K562 (cell line): Measurements from ENCODE around the gene RGS7. TPM values are rescaled to one million over a fixed set of nuclear protein-coding genes. Genes with fewer than 3 reads are reported as not detected.
"Not testable (repeated sequence)": the region's sequence is repeated elsewhere in the genome, so short reads cannot be mapped to it uniquely, and the experiment has no call there.

Source experiments
- ATAC-seq: fragments of 200-7000 bp; cut with Tn5 transposase; 3 replicates; pipeline ENCODE4 v1.9.1; 2020; ENCODE audit warnings: moderate library complexity
- BruUV-seq: library from RNA; stranded (reverse); fragments of 400-500 nt; replicated peaks from 2 replicates; lab custom pipeline; 2021; lab: Mats Ljungman, UMichigan
- CTCF ChIA-PET: fragments of 300-600 bp; formaldehyde crosslinking; extraction: SDS; loops from one replicate; lab custom pipeline; 2021; ENCODE audit warnings: low intra/inter-chr PET ratio; lab: Yijun Ruan, JAX
- POLR2A ChIA-PET: fragments of 300-600, 350-650 bp; sonication (Branson Sonifier 250); formaldehyde crosslinking; extraction: SDS; loops from one replicate; lab custom pipeline; 2021; ENCODE audit warnings: antibody characterized with exemption, inconsistent platforms; lab: Yijun Ruan, JAX
- DNase-seq, 4 experiments: peaks; one replicate each; pipeline versions ENCODE4 v3.0.0 to v3.0.0-alpha.2; 2011 to 2018; ENCODE audit warnings: low spot score in 3 of 4, mixed read lengths in 3 of 4; ENCODE audit errors: extremely low read depth in 1 of 4
- FAIRE-seq: peaks from 2 replicates; lab custom pipeline; 2011; peaks lifted over from hg19 to GRCh38; lab: Jason Lieb, UNC
- H2AFZ ChIP-seq: 2 replicates; pipeline ENCODE4 v1.6.0; 2011; ENCODE audit warnings: low read depth, low read length, control low read depth, inconsistent platforms
- H3K27ac ChIP-seq: fragments of 200-600 bp; 3 replicates; pipeline ENCODE4 v1.8.0; 2011; ENCODE audit warnings: low read depth, mild to moderate bottlenecking, control low read depth, inconsistent platforms, low read length, moderate library complexity, mixed read lengths; ENCODE audit errors: extremely low read depth
- H3K27me3 ChIP-seq, 2 experiments: fragments of 300-600 bp in 1 of 2; 2 replicates in 1 of 2; 3 replicates in 1 of 2; pipeline versions ENCODE4 v1.6.0 to v1.8.0; 2011; ENCODE audit warnings: inconsistent platforms in 2 of 2, low read length in 2 of 2, mild to moderate bottlenecking in 1 of 2, mixed read lengths in 1 of 2, moderate library complexity in 1 of 2; ENCODE audit not compliant: control insufficient read depth in 2 of 2, insufficient read depth in 2 of 2
- H3K36me3 ChIP-seq: fragments of 300-600 bp; 3 replicates; pipeline ENCODE4 v1.8.0; 2011; ENCODE audit warnings: mild to moderate bottlenecking, low read length, inconsistent platforms; ENCODE audit not compliant: control insufficient read depth, insufficient read depth
- H3K4me1 ChIP-seq, 2 experiments: fragments of 200-600 bp in 1 of 2; replicated peaks in 1 of 2; 2 replicates in 1 of 2; 3 replicates in 1 of 2; pipeline versions ENCODE4 v1.5.1 to v1.8.0; 2011; ENCODE audit warnings: inconsistent platforms in 2 of 2, low read length in 2 of 2, mild to moderate bottlenecking in 1 of 2, mixed read lengths in 1 of 2, moderate library complexity in 1 of 2; ENCODE audit not compliant: control insufficient read depth in 2 of 2, insufficient read depth in 2 of 2
- H3K4me2 ChIP-seq: 2 replicates; pipeline ENCODE4 v1.6.1; 2011; ENCODE audit warnings: low read length, control low read depth, inconsistent platforms, mixed read lengths; ENCODE audit not compliant: insufficient read depth
- H3K4me3 ChIP-seq: fragments of 200-600 bp; sonication (generic), shearing (Covaris generic); 2 replicates; pipeline ENCODE4 v1.5.1; 2016; ENCODE audit warnings: control low read depth, inconsistent platforms
- H3K79me2 ChIP-seq: fragments of 200-600 bp; 3 replicates; pipeline ENCODE4 v1.8.0; 2011; ENCODE audit warnings: low read length, inconsistent platforms; ENCODE audit not compliant: control insufficient read depth, insufficient read depth
- H3K9ac ChIP-seq, 2 experiments: 2 replicates each; pipeline versions ENCODE4 v1.6.0 to v1.6.1; 2011; ENCODE audit warnings: low read depth in 2 of 2, low read length in 2 of 2, control low read depth in 1 of 2, inconsistent platforms in 1 of 2, mild to moderate bottlenecking in 1 of 2, mixed read lengths in 1 of 2; ENCODE audit not compliant: insufficient read depth in 1 of 2
- H3K9me1 ChIP-seq: one replicate; pipeline ENCODE4 v1.6.0; 2011; ENCODE audit warnings: inconsistent platforms, mild to moderate bottlenecking, low read length, moderate library complexity; ENCODE audit not compliant: control insufficient read depth, insufficient read depth
- H3K9me3 ChIP-seq: replicated peaks from 2 replicates; pipeline ENCODE4 v1.5.1; 2011; ENCODE audit warnings: low read depth, low read length, inconsistent platforms; ENCODE audit not compliant: control insufficient read depth, insufficient read depth
- H4K20me1 ChIP-seq: replicated peaks from 2 replicates; pipeline ENCODE4 v1.6.1; 2011; ENCODE audit warnings: low read length, inconsistent platforms, mixed read lengths; ENCODE audit not compliant: control insufficient read depth, insufficient read depth
- ELF4 ChIP-seq: fragments of 450-650 bp; formaldehyde crosslinking; IDR thresholded peaks from 2 replicates; pipeline ENCODE4 v1.4.0; 2022; ENCODE audit warnings: missing genetic modification characterization
- ETV5 ChIP-seq: sonication (generic); formaldehyde crosslinking; IDR thresholded peaks from 2 replicates; pipeline ENCODE4 v1.4.0; 2020; ENCODE audit warnings: low read depth, mild to moderate bottlenecking, missing genetic modification reagents
- PHF20 ChIP-seq: fragments of 450-650 bp; IDR thresholded peaks from 2 replicates; pipeline ENCODE4 v1.6.1; 2018; ENCODE audit not compliant: partially characterized antibody
- WGBS: fragments of 100-300 bp; shearing (Covaris generic); methylation state at CpG from one replicate; pipeline ENCODE4 v1.1.6; 2016; ENCODE audit warnings: low coverage, mixed read lengths; ENCODE audit not compliant: insufficient coverage; ENCODE audit errors: missing lambda C conversion rate; 5-methylcytosine and 5-hydroxymethylcytosine counted together
- in situ Hi-C: fragments of 300-500 bp; cut with MboI; formaldehyde crosslinking; loops from 4 replicates; pipeline ENCODE4 v1.15.0; 2018; ENCODE audit warnings: inconsistent platforms, mixed read lengths
- intact Hi-C: fragments of 100-400 bp; cut with micrococcal nuclease; formaldehyde crosslinking; loops from 2 replicates; pipeline ENCODE4 v1.14.2; 2022
- polyA plus RNA-seq, 8 experiments: library from polyadenylated mRNA; depleted of rRNA in 4 of 8; stranded (reverse) in 5 of 8; unstranded in 3 of 8; fragments of >200 nt; fragmentation: Nextera tagmentation in 2 of 8; fragmentation: Illumina TruSeq in 1 of 8; extraction: Ambion mirVana in 2 of 8; extraction: Trizol in 1 of 8; gene quantifications; 2 replicates each; pipeline versions ENCODE4 v1.2.1 to v1.2.3, GENCODE V29; 2011 to 2014; ENCODE audit warnings: inconsistent platforms in 1 of 8, missing spikeins in 1 of 8
- total RNA-seq, 7 experiments: library from RNA; depleted of rRNA in 6 of 7; stranded (reverse); fragments of >200 nt in 6 of 7; fragmentation: Illumina TruSeq in 2 of 7; extraction: Trizol in 2 of 7; gene quantifications; 2 replicates each; pipeline versions ENCODE4 v1.2.1 to v1.2.3, GENCODE V29; 2011 to 2021; ENCODE audit warnings: low replicate concordance in 1 of 7
- TF ChIP-seq, protein P1 (sequence below): fragments of 450-650 bp; conservative IDR thresholded peaks from 2 replicates; pipeline ENCODE4 v1.6.1; 2016; ENCODE audit warnings: missing genetic modification characterization, low read depth, mild to moderate bottlenecking, missing compliant biosample characterization, moderate library complexity
- TF ChIP-seq, protein P2 (sequence below): fragments of 250-450 bp; sonication (Bioruptor Pico); IDR thresholded peaks from 2 replicates; pipeline ENCODE4 v1.8.0; 2021; ENCODE audit warnings: moderate library complexity, mild to moderate bottlenecking, inconsistent platforms

The RGS7 gene
- total and polyA plus RNA-seq, 9 of the 15 experiments (the other 6 are each of a cell fraction or from before 2014, with no cell fraction given): not detected

DNA sequence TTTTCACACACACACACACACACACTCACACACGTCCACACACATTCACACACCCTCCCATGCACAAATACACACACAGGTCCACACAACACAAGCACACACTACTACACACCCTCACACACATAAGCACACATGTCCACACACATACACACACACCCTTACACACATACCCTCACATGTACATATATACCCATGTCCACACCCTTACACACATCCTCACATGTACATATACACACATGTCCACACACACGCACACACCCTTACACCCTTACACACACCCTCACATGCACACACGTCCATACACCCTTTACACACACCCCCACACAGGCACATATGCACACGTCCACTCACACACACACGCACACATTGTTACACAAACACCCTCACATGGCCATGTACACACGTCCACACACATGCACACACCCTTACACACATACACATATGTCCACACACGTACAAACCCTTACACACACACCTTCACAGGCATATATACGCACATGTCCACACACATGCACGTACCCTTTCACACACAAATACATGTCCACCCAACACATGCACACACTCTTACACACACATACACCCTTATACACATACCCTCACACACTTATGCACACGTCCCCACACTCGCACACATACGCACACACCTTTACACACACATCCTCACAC, 50.7 kb downstream of the RGS7 start:
- no peaks in the 10 kb centered on the region for H3K79me2 ChIP-seq
- ChIA-PET POLR2A (no interaction called here), CTCF (no interaction called here)
- H3K9me1 ChIP-seq: no peaks in the 10 kb centered on the region
- FAIRE-seq (no peak), ATAC-seq (no peak)
- intact Hi-C loops: no loop called here
- no peaks in the 10 kb centered on the region; the same call in 1 of the 2 replicates for H3K9me3 ChIP-seq
- no peak overlapping the region for H3K9ac ChIP-seq
- in situ Hi-C loops: no loop called here
- under 1% methylated on average over 12 of the region's 12 CpGs for WGBS
- no peak overlapping the region for H3K4me3 ChIP-seq
- H3K4me1 ChIP-seq: no peaks in the 10 kb centered on the region
- no TSS peak for BruUV-seq
- H3K36me3 ChIP-seq: no peaks in the 10 kb centered on the region
- no peak overlapping the region for H3K4me2 ChIP-seq
- peak; percentile 24; the same call in 1 of the 2 replicates for TF ChIP-seq ELF4 (CRISPR knock-in tag)
- peak; percentile 15 for TF ChIP-seq PHF20
- TF ChIP-seq, protein P1, sequence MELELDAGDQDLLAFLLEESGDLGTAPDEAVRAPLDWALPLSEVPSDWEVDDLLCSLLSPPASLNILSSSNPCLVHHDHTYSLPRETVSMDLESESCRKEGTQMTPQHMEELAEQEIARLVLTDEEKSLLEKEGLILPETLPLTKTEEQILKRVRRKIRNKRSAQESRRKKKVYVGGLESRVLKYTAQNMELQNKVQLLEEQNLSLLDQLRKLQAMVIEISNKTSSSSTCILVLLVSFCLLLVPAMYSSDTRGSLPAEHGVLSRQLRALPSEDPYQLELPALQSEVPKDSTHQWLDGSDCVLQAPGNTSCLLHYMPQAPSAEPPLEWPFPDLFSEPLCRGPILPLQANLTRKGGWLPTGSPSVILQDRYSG (tag): no peak
- no peak for TF ChIP-seq ETV5
- TF ChIP-seq, protein P2, sequence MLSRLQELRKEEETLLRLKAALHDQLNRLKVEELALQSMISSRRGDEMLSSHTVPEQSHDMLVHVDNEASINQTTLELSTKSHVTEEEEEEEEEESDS (CRISPR knock-in tag): no peak
- TF ChIP-seq, all 486 proteins: peak for 2
- Histone ChIP-seq H2AFZ (no peak overlapping the region), H4K20me1 (no peaks in the 10 kb centered on the region), H3K27me3 (no peaks in the 10 kb centered on the region), H3K27ac (no peak overlapping the region)
- DNase-seq: no peak

DNA sequence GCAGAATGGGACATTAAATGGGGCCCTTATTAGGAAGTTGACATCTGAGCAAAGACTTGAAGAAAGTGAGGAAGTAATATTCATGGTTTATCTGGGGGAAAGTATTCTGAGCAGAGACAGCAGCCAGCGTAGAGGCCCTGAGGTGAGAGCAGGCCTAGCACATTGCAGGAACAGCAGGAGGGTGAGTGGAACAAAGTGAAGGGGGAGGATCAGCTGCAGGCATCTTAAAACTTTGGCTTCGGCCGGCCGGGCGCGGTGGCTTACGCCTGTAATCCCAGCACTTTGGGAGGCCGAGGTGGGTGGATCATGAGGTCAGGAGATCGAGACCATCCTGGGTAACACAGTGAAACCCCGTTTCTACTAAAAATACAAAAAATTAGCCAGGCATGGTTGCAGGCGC, 55.0 kb downstream of the RGS7 start:
- CTCF ChIA-PET, BruUV-seq, H3K4me2 ChIP-seq, POLR2A ChIA-PET, H3K4me3 ChIP-seq, H3K27me3 ChIP-seq, H3K9me3 ChIP-seq, DNase-seq, H3K79me2 ChIP-seq, H3K36me3 ChIP-seq, H3K27ac ChIP-seq, ATAC-seq, H4K20me1 ChIP-seq, H3K9ac ChIP-seq, H2AFZ ChIP-seq, intact Hi-C loops, FAIRE-seq, in situ Hi-C loops, H3K9me1 ChIP-seq, H3K4me1 ChIP-seq: not testable (repeated sequence)
- WGBS: under 1% methylated on average over 11 of the region's 11 CpGs
